ENCODE results near the gene LRIG3.
"Not testable (repeated sequence)": the region's sequence is repeated elsewhere in the genome, so short reads cannot be mapped to it uniquely, and the experiment has no call there.

The LRIG3 gene

DNA sequence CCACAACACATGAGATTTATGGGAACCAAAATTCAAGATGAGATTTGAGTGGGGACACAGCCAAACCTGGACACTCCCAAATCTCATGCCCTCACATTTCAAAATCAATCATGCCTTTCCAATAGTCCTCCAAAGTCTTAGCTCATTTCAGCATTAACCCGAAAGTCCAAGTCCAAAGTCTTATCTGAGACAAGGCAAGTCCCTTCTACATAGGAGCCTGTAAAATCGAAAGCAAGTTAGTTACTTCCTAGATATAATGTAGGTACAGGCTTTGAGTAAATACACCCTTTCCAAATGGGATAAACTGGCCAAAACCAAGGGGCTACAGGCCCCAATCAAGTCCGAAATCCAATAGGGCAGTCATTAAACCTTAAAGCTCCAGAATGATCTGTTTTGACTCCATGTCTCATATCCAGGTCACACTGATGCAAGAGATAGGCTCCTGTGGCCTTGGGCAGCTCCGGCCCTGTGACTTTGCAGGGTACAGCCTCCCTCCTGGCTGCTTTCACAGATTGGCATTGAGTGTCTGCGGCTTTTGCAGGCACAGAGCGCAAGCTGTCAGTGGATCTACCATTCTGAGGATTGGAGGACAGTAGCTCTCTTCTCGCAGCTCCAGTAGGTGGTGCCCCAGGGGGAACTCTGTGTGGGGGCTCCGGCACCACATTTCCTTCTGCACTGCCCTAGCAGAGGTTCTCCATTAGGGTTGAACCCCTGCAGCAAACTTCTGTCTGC, 60.1 kb downstream of the LRIG3 start:
- DNase-seq (ENCODE audit: low read depth in 2 of 3, low spot score in 1 of 3), result no peak

GRCh38 chr12:58858030-58858429, 62.3 kb downstream of the LRIG3 start:
- DNase-seq (ENCODE audit: low read depth in 2 of 3, low spot score in 1 of 3), result no peak

DNA sequence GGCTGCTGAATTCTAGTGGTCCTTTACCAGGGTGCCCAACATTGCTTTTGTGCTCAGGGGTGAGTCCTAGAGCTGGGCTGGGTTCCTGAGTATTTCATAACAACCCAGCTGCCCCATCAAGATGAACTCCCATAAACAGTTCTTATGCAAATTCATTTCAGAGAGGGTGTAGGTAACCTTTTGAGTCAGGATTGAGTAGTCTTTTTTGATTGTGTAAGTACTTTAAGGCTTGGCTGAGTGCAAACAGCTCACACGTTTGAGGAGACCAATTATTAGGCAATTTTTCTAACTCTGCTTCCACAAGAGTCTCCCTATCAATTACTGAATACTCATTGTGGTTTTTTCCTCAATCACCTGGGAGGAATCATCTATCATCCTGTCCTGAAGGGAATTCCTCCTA, 63.1 kb downstream of the LRIG3 start:
- not testable (repeated sequence) for DNase-seq (ENCODE audit: low read depth in 2 of 3, low spot score in 1 of 3)

DNA sequence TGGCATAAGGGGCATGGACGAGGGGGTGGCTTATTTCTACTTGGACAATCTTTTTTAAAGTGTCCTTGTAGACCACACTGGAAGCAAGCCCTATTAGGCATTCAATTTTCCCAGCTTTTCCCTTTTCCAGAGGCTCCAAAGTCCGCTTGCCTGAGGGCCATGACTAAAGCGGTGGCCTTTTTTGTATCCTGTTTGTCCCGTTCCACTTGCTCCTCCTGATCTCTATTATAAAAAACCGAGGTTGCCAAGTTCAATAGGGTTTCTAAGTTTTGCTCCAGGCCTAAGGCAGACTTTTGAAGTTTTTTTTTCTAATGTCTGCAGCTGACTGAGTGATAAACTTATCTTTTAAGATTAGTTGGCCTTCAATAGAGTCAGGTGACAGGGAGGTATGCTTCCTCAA, 64.7 kb downstream of the LRIG3 start:
- not testable (repeated sequence) for DNase-seq (ENCODE audit: low read depth in 2 of 3, low spot score in 1 of 3)

GRCh38 chr12:58850826-58851225, 69.5 kb downstream of the LRIG3 start:
- no peak for DNase-seq (ENCODE audit: low read depth in 2 of 3, low spot score in 1 of 3)

- no peak for DNase-seq (ENCODE audit: low read depth in 2 of 3, low spot score in 1 of 3)
Measured at GRCh38 chr12:58847901-58848600, 72.3 kb downstream of the LRIG3 start.

DNA sequence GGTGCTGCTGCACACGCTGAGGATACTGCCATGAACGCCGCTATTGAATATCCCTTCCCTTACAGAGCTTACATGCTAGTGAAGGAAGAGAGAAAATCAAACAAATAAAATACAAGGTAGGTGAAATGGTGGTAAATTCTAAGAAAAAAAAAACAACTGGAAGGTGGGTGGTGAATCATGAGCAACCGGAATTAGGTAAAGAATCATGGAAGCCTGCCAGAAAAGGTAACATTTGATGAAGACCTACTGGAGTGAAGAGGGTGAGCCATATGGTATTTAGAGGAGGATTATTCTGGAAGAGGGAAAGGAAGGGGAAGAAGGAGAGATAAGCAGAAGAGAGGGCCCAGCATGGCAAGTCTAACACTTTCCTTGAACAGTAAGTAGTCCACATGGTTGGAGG, 76.1 kb downstream of the LRIG3 start:
- DNase-seq (ENCODE audit: low read depth in 2 of 3, low spot score in 1 of 3), result no peak

DNA sequence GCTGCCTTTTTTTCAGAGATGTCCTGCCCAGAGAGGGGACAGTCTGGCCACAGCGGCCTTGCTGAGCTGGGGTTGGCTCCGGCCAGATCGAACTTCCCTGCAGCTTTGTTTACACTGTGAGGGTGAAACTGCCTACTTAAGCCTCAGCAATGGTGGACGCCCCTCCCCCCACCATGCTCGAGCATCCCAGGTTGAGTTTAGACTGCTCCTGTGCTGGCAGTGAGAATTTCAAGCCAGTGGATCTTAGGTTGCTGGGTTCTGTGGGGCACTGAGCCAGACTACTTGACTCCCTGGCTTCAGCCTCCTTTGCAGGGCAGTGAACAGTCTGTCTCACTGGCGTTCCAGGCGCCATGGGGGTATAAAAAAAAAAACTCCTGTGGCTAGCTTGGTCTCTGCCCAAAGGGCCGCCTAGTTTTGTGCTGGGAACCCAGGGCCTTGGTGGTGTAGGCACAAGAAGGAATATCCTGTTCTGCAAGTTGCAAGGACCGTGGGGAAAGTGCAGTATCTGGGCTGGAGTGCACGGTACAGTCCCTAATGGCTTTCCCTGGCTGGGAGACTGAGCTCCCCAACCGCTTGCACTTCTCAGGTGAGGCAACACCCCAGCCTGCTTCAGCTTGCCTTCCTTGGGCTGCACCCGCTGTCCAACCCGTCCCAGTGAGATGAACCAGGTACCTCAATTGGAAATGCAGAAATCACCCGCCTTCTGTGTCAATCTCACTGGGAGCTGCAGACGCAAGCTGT, 79.1 kb downstream of the LRIG3 start:
- no peak for DNase-seq (ENCODE audit: low read depth in 2 of 3, low spot score in 1 of 3)

DNA sequence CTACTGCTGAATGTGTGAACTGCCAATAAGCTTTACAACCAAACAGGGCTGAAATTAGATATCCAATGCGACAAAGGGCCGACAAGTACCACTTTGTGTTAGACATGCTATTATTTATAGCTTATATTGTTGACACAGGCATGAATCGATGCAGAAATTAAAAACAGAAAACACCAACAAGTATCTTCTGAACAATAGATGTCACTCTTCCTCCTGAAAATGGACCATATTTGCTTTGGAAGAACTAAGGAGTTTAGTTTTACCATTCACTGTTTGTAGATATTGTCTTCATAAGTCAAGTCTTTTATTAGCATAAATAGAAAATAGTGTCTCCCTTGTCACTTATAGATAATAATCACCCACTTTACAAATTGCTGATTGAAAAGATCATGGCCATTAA, 86.5 kb downstream of the LRIG3 start:
- DNase-seq (ENCODE audit: low read depth in 2 of 3, low spot score in 1 of 3), result no peak

GRCh38 chr12:58832920-58833319, 87.4 kb downstream of the LRIG3 start:
- DNase-seq (ENCODE audit: low read depth in 2 of 3, low spot score in 1 of 3), result no peak
